Gastrocnemius medialis (tissue), 4 donors: ENCODE results near the gene QPCT. TPM values are rescaled to one million over a fixed set of nuclear protein-coding genes. Genes with fewer than 3 reads are reported as not detected.
A peak's percentile ranks its signal among the peaks of the same experiment; 100 is the strongest.
"Not testable (repeated sequence)": the region's sequence is repeated elsewhere in the genome, so short reads cannot be mapped to it uniquely, and the experiment has no call there.

Experiments used
- ATAC-seq, 2 donors: fragments of 150-250 bp; one replicate each; pipeline ENCODE4 v1.9.1; 2016
- DNase-seq, 2 donors: peaks; one replicate each; pipeline ENCODE4 v3.0.0-alpha.2; 2019
- H3K27ac ChIP-seq, 4 donors: fragments of 200-600 bp; sonication (generic); 1 replicate in 1 of 4; 2 replicates in 3 of 4; pipeline ENCODE4 v1.5.1; 2016 to 2018; ENCODE audit warnings: mild to moderate bottlenecking in 2 of 4, moderate library complexity in 1 of 4
- H3K27me3 ChIP-seq, 3 donors: fragments of 200-600 bp; sonication (generic) in 2 of 3; 1 replicate in 1 of 3; 2 replicates in 2 of 3; pipeline versions ENCODE4 v1.5.1 to v1.6.0; 2016 to 2019; ENCODE audit warnings: mild to moderate bottlenecking in 1 of 3, moderate library complexity in 1 of 3
- H3K36me3 ChIP-seq, 2 donors: fragments of 200-600 bp; sonication (generic) in 1 of 2; one replicate each; pipeline ENCODE4 v1.5.1; 2017 to 2018
- H3K4me1 ChIP-seq, 2 donors: fragments of 200-600 bp; sonication (generic) in 1 of 2; one replicate each; pipeline ENCODE4 v1.5.1; 2016 to 2017; ENCODE audit warnings: mild to moderate bottlenecking in 2 of 2
- H3K4me3 ChIP-seq, 4 donors: fragments of 200-600 bp; sonication (generic) in 3 of 4; 1 replicate in 1 of 4; 2 replicates in 3 of 4; pipeline ENCODE4 v1.5.1; 2016 to 2019; ENCODE audit warnings: mild to moderate bottlenecking in 2 of 4
- H3K9me3 ChIP-seq, 3 donors: fragments of 200-600 bp; sonication (generic) in 2 of 3; 1 replicate in 1 of 3; 2 replicates in 2 of 3; pipeline ENCODE4 v1.5.1; 2016 to 2019
- CTCF ChIP-seq, 5 experiments: fragments of 450-650 bp in 3 of 5; fragments of 200-600 bp in 2 of 5; sonication (generic) in 2 of 5; IDR thresholded peaks in 4 of 5; conservative IDR thresholded peaks in 1 of 5; 1 replicate in 4 of 5; 2 replicates in 1 of 5; pipeline ENCODE4 v1.5.1; 2016 to 2019; ENCODE audit warnings: antibody characterized with exemption in 5 of 5, mild to moderate bottlenecking in 3 of 5, moderate library complexity in 3 of 5
- POLR2A ChIP-seq, 2 donors: fragments of 450-650 bp; IDR thresholded peaks; one replicate each; pipeline ENCODE4 v1.6.1; 2017; ENCODE audit warnings: antibody characterized with exemption in 2 of 2, mild to moderate bottlenecking in 2 of 2, moderate library complexity in 2 of 2
- in situ Hi-C, 4 donors: fragments of 200-750 bp; cut with MboI; loops; one replicate each; pipeline versions ENCODE4 v1.15.0 to v1.8.0; 2017; ENCODE audit warnings: low sequenced_read_pairs in 4 of 4
- intact Hi-C: fragments of 100-400 bp; cut with DNase I; formaldehyde crosslinking; loops from one replicate; pipeline ENCODE4 v1.15.1; 2023; ENCODE audit warnings: low total_unique reads
- total RNA-seq, 4 donors: library from RNA; depleted of rRNA; stranded (reverse); fragments of >200 nt; gene quantifications; one replicate each; pipeline versions ENCODE4 v1.1.0 to v1.2.3, GENCODE V29; 2016

The QPCT gene
- 1 to 10 TPM; 1.5 to 6.4 (median 4.7) TPM for total RNA-seq

GRCh38 chr2:37344453-37345361 lies at the start of gene QPCT:
TSS of gene QPCT (plus strand) at chr2:37344630. CDS start at chr2:37344732, 102 bp downstream.
- TF ChIP-seq CTCF (IDR thresholded peaks at IDR 0.05 in 4 of 5, conservative IDR thresholded peaks at IDR 0.05 in 1 of 5), result no peak
- Histone ChIP-seq H3K9me3 (no peaks in the 10 kb centered on the region), H3K4me3 (peak within 1 kb of the TSS; percentile 66 to 70 (median 69)), H3K36me3 (no peaks in the 10 kb centered on the region), H3K27me3 (peaks cover 0 to 4% (median 0%) of the 10 kb centered on the region in 3 donors), H3K27ac (peak within 1 kb of the TSS; percentile 30 to 52 (median 42)), H3K4me1 (peaks cover 12 to 16% of the 10 kb centered on the region in 2 donors)
- ATAC-seq (peak; percentile 63 to 72), DNase-seq (peak; percentile 13 to 21)
- intact Hi-C loops (no loop called here), in situ Hi-C loops (no loop called here)

- DNase-seq, H3K4me1 ChIP-seq, H3K9me3 ChIP-seq, H3K27ac ChIP-seq, H3K4me3 ChIP-seq, intact Hi-C loops, ATAC-seq, H3K27me3 ChIP-seq, in situ Hi-C loops: not testable (repeated sequence)
- peaks cover 0 to 21% of the 10 kb centered on the region in 2 donors for H3K36me3 ChIP-seq
Measured at GRCh38 chr2:37294858-37295257, 49.6 kb upstream of the QPCT start.

DNA sequence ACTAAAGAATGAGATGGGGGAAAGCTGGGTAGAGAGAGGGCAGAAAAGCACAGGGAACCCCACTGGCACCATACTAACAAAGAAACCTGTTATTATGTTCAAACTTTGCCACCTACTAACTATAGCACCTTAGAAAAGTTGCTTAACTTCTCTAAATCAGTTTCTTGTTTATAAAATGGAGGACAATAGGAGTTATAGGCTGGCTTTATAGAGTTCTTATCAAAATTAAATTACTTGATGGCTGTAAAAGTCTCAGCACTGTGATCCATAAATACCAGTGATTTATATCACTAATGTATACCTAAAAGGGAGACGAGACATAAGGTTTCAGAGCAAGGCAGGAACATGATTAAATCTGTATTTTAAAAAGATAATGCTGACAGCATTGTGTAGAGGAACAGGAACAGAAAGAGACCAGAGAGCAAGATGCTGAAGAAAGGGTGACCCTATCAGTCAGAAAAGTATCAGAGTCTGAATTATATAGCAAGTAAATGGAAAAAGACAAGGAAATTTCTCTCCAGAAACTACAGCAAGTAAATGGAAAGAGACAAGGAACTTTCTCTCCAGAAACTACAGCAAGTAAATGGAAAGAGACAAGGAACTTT lies 48.9 kb upstream of the QPCT start:
- TF ChIP-seq POLR2A (IDR thresholded peaks at IDR 0.05) (no peak), CTCF (IDR thresholded peaks at IDR 0.05 in 4 of 5, conservative IDR thresholded peaks at IDR 0.05 in 1 of 5) (no peak)
- H3K4me3 ChIP-seq, result no peak overlapping the region
- ATAC-seq (no peak), DNase-seq (no peak)
- H3K27ac ChIP-seq, result no peak overlapping the region
- intact Hi-C loops, result no loop called here
- H3K9me3 ChIP-seq, result no peaks in the 10 kb centered on the region
- H3K27me3 ChIP-seq, result no peaks in the 10 kb centered on the region
- H3K4me1 ChIP-seq, result no peaks in the 10 kb centered on the region
- in situ Hi-C loops, result no loop called here
- H3K36me3 ChIP-seq, result peaks cover 0 to 15% of the 10 kb centered on the region in 2 donors

GRCh38 chr2:37297632-37298031 lies 46.8 kb upstream of the QPCT start:
- Histone ChIP-seq H3K4me3 (no peak overlapping the region), H3K9me3 (no peaks in the 10 kb centered on the region), H3K36me3 (no peaks in the 10 kb centered on the region), H3K27me3 (no peaks in the 10 kb centered on the region), H3K4me1 (peaks cover 4 to 5% of the 10 kb centered on the region in 2 donors), H3K27ac (no peak overlapping the region)
- TF ChIP-seq CTCF (IDR thresholded peaks at IDR 0.05 in 4 of 5, conservative IDR thresholded peaks at IDR 0.05 in 1 of 5), result no peak
- no peak for TF ChIP-seq POLR2A (IDR thresholded peaks at IDR 0.05)
- DNase-seq (no peak), ATAC-seq (no peak)
- intact Hi-C loops, result no loop called here
- in situ Hi-C loops, result no loop called here

DNA sequence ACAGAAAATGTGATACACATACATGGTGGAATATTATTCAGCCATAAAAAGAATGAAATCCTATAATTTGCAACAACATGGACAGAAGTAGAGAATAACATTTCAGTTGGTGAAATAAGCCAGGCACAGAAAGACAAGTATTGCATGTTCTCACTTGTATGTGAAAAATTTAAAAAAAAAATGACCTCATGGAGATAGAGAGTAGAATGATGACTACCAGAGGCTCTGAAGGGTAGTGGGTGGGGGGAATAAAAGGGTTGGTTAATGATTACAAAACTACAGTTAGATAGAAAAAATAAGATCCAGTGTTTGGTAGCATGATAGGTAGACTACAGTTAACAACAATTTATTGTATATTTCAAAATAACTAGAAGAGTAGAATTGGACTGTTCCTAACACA lies 44.3 kb upstream of the QPCT start:
- intact Hi-C loops, result no loop called here

More for the DNA sequence above, 44.3 kb upstream of the QPCT start:
- TF ChIP-seq POLR2A (IDR thresholded peaks at IDR 0.05) (no peak), CTCF (IDR thresholded peaks at IDR 0.05 in 4 of 5, conservative IDR thresholded peaks at IDR 0.05 in 1 of 5) (no peak)
- Histone ChIP-seq H3K27me3 (no peaks in the 10 kb centered on the region), H3K4me3 (no peak overlapping the region), H3K9me3 (no peaks in the 10 kb centered on the region), H3K4me1 (peaks cover 4 to 5% of the 10 kb centered on the region in 2 donors), H3K27ac (no peak overlapping the region), H3K36me3 (no peaks in the 10 kb centered on the region)
- DNase-seq (no peak), ATAC-seq (no peak)
- in situ Hi-C loops, result no loop called here
